VCaP (cell line): ENCODE measurements around the gene CDK8.

Experiments used
- H3K27ac ChIP-seq: fragments of 450-650 bp; 2 replicates; pipeline ENCODE4 v1.5.1; 2017
- CTCF ChIP-seq: fragments of 450-650 bp; conservative IDR thresholded peaks from 2 replicates; pipeline ENCODE4 v1.5.1; 2017; ENCODE audit warnings: mild to moderate bottlenecking, moderate library complexity

CDK8 gene

GRCh38 chr13:26299168-26299750 lies 45.3 kb downstream of the CDK8 start:
- no peak overlapping the region for H3K27ac ChIP-seq

GRCh38 chr13:26300140-26300539 lies 46.2 kb downstream of the CDK8 start:
- no peak for TF ChIP-seq CTCF
- H3K27ac ChIP-seq = no peak overlapping the region

More at GRCh38 chr13:26299168-26299750, 45.3 kb downstream of the CDK8 start:
- TF ChIP-seq CTCF = no peak

- no peak for TF ChIP-seq CTCF
- H3K27ac ChIP-seq = no peak overlapping the region
These were observed 51.7 kb downstream of the CDK8 start for GRCh38 chr13:26305676-26306075.

GRCh38 chr13:26307701-26308100 lies 53.8 kb downstream of the CDK8 start:
- H3K27ac ChIP-seq = no peak overlapping the region
- TF ChIP-seq CTCF = no peak

GRCh38 chr13:26308250-26308649 lies 54.3 kb downstream of the CDK8 start:
- TF ChIP-seq CTCF = no peak
- no peak overlapping the region for H3K27ac ChIP-seq

GRCh38 chr13:26308836-26309235 lies 54.9 kb downstream of the CDK8 start:
- no peak for TF ChIP-seq CTCF

GRCh38 chr13:26310003-26310402 lies 56.1 kb downstream of the CDK8 start:
- no peak overlapping the region for H3K27ac ChIP-seq
- TF ChIP-seq CTCF = no peak

More at GRCh38 chr13:26308836-26309235, 54.9 kb downstream of the CDK8 start:
- H3K27ac ChIP-seq = no peak overlapping the region
